Measurements from ENCODE around the gene TOP2B. TPM values are rescaled to one million over a fixed set of nuclear protein-coding genes. Genes with fewer than 3 reads are reported as not detected.

The TOP2B gene
- total RNA-seq, 2 experiments from 2014 or later, result 139 to 143 TPM

DNA sequence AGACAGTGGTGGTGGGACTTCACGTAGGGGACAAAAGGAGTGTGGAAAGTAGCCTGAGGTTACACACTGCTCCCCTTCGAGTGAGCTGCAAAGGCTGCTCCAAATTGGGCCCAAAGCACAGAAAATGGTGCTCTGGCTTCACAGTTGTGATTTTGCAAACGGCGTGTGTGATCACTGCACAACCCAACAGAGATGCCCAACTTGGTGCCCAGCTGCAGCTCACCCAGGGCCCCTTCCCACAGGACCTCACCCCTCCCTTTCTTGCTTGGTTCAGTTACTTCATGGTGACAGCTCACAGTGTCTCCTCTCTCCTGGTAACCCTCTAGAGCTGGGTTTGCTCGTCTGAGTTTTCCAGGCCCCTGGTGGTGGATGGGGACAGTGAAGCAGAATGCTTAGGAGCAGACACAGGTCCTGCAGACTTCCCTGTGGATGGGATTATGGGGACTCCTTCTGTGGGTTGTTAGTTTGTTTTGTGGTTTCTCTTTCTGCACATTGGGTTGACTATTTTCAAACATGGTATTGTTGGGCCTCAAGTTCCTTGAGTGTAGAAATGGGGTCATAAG, 98.3 kb downstream of the TOP2B start:
- ATAC-seq (ENCODE audit: low read depth), result no peak
- H3K36me3 Mint-ChIP-seq, result no peaks in the 10 kb centered on the region

DNA sequence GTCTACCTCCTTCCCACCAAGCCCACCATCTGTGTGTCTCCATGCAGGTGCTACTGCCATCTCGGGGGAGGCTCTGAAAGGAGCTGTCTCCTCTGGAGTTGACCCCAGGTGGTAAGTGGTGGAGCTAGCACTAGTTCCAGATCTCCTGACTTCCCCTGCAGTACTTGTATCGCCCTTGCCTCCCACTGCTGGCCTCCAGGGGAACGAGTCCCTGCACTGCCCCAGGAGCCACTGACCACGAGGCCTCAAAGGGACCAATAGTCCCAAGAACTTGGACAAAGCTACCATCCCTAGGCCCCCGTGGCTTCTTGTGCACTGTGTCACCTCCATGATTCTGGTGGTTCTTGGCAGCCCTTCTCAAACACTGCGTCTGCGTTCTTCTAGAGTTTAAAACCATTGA, 98.9 kb downstream of the TOP2B start:
- H3K27me3 Mint-ChIP-seq, result peaks cover 8% of the 10 kb centered on the region
- no peak overlapping the region for H3K4me3 Mint-ChIP-seq
- no peak for ATAC-seq (ENCODE audit: low read depth)
- H3K4me1 Mint-ChIP-seq, result no peaks in the 10 kb centered on the region
- H3K9me3 Mint-ChIP-seq, result no peaks in the 10 kb centered on the region
- no peaks in the 10 kb centered on the region for H3K36me3 Mint-ChIP-seq
- no peak overlapping the region for H3K27ac Mint-ChIP-seq
- no peak for DNase-seq
- POLR2A ChIA-PET, result no interaction called here

More for the DNA sequence above, 98.3 kb downstream of the TOP2B start:
- Mint-ChIP-seq H3K27me3 (peaks cover 8% of the 10 kb centered on the region), H3K27ac (no peak overlapping the region), H3K4me1 (no peaks in the 10 kb centered on the region), H3K9me3 (no peaks in the 10 kb centered on the region), H3K4me3 (no peak overlapping the region)
- no peak for DNase-seq
- POLR2A ChIA-PET, result no interaction called here

DNA sequence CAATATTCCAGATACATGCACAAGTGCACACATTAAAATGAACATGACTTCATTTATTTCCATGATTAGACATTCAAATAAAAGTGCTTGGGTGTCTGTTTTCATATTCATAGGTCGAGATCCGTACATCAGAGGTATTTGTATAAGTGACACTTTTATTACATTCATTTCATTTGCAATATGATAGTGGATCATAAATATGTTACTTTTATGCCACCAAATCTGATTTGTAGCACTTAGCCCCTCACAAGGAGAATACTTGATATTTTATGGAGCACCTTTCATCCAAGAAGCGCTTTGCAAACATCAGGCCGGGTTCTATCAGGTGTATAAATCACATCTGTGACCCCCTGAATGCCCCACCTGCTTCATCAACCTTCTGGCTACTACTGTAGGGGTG, 100.6 kb downstream of the TOP2B start:
- POLR2A ChIA-PET, result no interaction called here
- H3K27me3 Mint-ChIP-seq, result peaks cover 8% of the 10 kb centered on the region
- no peaks in the 10 kb centered on the region for H3K9me3 Mint-ChIP-seq
- ATAC-seq (ENCODE audit: low read depth), result no peak
- H3K36me3 Mint-ChIP-seq, result no peaks in the 10 kb centered on the region
- no peaks in the 10 kb centered on the region for H3K4me1 Mint-ChIP-seq
- no peak overlapping the region for H3K27ac Mint-ChIP-seq
- no peak overlapping the region for H3K4me3 Mint-ChIP-seq
- no peak for DNase-seq

DNA sequence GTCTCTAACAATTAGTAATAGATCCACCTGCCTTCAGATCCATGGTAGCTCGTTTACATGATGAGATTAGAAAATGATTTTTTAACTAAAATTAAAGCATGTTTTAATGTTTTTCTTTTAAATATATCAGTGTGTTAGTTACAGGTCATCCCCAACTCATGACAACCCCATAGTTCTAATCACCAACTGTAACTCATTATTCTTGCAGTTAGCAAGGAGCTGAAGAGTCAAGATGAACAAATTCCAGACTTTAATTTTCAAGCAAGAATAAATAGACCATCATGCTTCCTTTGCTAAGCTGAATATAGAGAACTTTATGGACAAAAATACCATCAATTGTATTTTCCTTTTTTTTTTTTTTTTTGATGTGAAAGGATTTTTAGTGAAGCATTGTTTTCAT, 101.1 kb downstream of the TOP2B start:
- DNase-seq (no peak), ATAC-seq (ENCODE audit: low read depth) (no peak)
- no peaks in the 10 kb centered on the region for H3K9me3 Mint-ChIP-seq
- POLR2A ChIA-PET, result no interaction called here
- no peaks in the 10 kb centered on the region for H3K4me1 Mint-ChIP-seq
- H3K27me3 Mint-ChIP-seq, result peaks cover 8% of the 10 kb centered on the region
- no peak overlapping the region for H3K4me3 Mint-ChIP-seq
- no peaks in the 10 kb centered on the region for H3K36me3 Mint-ChIP-seq
- no peak overlapping the region for H3K27ac Mint-ChIP-seq

DNA sequence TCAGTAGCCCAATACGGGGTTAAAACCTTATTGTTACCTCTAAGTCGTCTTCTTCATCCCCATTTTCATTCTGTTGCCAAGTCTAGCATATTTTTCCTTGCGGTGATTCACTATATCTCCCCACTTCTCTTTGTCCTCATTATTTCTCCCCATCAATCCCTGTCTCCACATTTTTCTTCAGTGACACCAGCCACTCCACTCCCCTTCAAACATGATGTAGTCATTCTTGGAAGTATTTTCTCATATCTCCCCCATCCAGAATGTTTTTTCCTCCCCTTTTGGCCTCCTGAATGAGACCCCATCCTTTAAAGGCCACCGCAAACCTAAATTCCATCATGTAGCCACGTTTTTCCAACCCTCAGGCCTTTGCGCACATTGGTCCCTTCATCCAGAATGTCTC, 105.9 kb downstream of the TOP2B start:
- Mint-ChIP-seq H3K36me3 (no peaks in the 10 kb centered on the region), H3K4me1 (no peaks in the 10 kb centered on the region), H3K27me3 (peaks cover 9% of the 10 kb centered on the region), H3K27ac (no peak overlapping the region), H3K9me3 (no peaks in the 10 kb centered on the region), H3K4me3 (no peak overlapping the region)
- DNase-seq, result no peak
- POLR2A ChIA-PET, result no interaction called here
- ATAC-seq (ENCODE audit: low read depth), result no peak

DNA sequence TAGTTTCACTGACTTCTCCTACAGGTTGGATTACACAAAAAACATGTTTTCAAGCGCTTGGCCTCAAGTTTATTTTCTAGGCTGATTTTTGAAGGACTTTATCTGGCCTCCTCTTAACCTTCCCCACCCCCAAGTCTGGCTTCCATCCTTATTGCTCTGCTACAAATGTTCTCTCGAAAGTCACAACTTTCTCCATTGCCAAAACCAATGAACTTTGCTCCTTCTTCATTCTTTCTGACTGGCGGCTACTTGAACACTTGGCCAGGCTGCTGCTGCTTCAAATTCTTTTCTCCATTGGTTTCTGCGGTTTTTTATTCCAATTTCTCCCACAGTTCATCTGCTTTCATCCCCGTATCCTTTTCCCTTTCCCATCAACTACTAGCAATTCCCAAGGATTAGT, 106.6 kb downstream of the TOP2B start:
- no peak overlapping the region for H3K27ac Mint-ChIP-seq
- DNase-seq (no peak), ATAC-seq (ENCODE audit: low read depth) (no peak)
- no peaks in the 10 kb centered on the region for H3K4me1 Mint-ChIP-seq
- no peaks in the 10 kb centered on the region for H3K36me3 Mint-ChIP-seq
- no peak overlapping the region for H3K4me3 Mint-ChIP-seq
- H3K27me3 Mint-ChIP-seq, result peaks cover 8% of the 10 kb centered on the region
- H3K9me3 Mint-ChIP-seq, result no peaks in the 10 kb centered on the region
- POLR2A ChIA-PET, result no interaction called here

DNA sequence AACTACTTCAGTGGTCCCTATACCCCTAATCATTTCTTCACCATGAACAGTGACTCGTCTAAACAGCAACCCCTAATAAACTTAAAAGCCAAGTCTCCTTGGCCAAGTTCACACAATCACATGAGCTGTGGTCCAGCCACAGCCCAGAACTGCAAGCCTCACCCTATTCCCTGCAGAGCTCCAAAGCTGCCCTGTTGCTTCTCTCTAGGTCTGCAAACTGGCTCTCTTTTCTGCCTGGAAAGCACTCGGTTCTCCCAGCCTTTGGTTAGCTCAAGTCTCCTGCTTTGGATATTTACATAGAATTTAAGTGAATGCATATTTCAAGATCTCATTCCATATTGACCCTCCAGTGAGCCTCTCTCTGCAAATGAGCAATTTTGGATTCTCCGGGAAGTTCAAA, 107.0 kb downstream of the TOP2B start:
- no peak overlapping the region for H3K4me3 Mint-ChIP-seq
- no peak overlapping the region for H3K27ac Mint-ChIP-seq
- no peak for ATAC-seq (ENCODE audit: low read depth)
- no peaks in the 10 kb centered on the region for H3K4me1 Mint-ChIP-seq
- POLR2A ChIA-PET, result no interaction called here
- H3K36me3 Mint-ChIP-seq, result no peaks in the 10 kb centered on the region
- no peaks in the 10 kb centered on the region for H3K9me3 Mint-ChIP-seq
- DNase-seq, result no peak
- H3K27me3 Mint-ChIP-seq, result peaks cover 7% of the 10 kb centered on the region

DNA sequence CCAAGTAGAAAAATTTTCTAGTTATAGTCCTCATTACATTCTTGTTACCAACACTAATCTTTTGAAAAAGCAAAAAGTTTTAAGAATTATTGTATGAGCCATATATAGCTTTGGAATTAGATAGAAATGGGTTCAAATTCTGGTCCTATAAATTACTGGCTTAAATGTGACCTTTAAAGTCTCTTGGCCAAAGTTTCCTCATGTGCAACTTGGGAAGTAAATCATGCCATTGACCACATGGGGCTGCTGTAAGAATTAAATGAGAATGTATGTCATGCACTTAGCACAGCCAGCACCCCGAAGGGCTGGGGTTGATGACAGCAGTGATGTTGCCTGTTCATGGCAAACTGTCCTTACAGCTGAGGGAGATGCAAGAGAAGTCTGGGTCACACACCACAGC, 108.3 kb downstream of the TOP2B start:
- POLR2A ChIA-PET, result no interaction called here

DNA sequence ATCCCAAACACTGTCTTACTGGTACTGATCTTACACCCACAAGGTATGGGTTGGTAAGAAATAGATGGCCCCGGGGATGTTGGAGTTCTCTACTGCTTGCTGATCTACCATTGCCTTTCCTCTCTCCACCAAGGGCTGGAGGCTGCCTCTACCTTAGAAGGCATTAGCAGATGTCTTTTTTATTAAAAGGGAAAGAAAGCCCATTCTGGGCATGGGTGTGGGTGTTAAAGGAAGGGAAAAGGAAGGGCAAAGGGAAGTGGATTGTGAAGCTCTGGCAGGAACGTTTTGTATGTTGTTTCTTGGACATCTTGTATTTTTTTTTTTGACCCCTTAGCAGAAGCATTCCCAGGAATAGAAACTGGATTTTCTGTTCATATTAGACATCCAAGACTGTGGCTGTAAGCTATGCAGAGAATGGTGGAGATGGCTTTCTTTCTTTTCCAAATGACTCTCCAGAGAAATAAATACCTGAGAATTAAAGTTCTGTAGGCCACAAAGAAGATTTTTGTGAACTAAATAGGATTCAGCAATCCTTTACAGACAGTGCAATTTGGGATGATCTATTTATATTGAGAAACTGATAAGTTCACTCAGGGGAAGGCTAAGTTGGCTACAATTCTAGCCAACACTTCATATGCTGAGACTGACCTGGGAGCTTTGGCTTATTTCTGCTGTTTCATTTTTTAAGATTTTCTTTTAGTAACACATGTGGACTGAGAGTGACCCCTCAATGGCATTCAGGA, 108.8 kb downstream of the TOP2B start:
- DNase-seq (no peak), ATAC-seq (ENCODE audit: low read depth) (no peak)
- no peaks in the 10 kb centered on the region for H3K36me3 Mint-ChIP-seq
- POLR2A ChIA-PET, result no interaction called here
- H3K4me1 Mint-ChIP-seq, result no peaks in the 10 kb centered on the region
- no peak overlapping the region for H3K27ac Mint-ChIP-seq
- H3K4me3 Mint-ChIP-seq, result no peak overlapping the region
- H3K9me3 Mint-ChIP-seq, result no peaks in the 10 kb centered on the region
- peaks cover 9% of the 10 kb centered on the region for H3K27me3 Mint-ChIP-seq

More for the DNA sequence above, 108.3 kb downstream of the TOP2B start:
- ATAC-seq (ENCODE audit: low read depth), result no peak
- H3K4me3 Mint-ChIP-seq, result no peak overlapping the region
- H3K9me3 Mint-ChIP-seq, result no peaks in the 10 kb centered on the region
- no peaks in the 10 kb centered on the region for H3K36me3 Mint-ChIP-seq
- peaks cover 9% of the 10 kb centered on the region for H3K27me3 Mint-ChIP-seq
- no peaks in the 10 kb centered on the region for H3K4me1 Mint-ChIP-seq
- DNase-seq, result no peak
- H3K27ac Mint-ChIP-seq, result no peak overlapping the region

DNA sequence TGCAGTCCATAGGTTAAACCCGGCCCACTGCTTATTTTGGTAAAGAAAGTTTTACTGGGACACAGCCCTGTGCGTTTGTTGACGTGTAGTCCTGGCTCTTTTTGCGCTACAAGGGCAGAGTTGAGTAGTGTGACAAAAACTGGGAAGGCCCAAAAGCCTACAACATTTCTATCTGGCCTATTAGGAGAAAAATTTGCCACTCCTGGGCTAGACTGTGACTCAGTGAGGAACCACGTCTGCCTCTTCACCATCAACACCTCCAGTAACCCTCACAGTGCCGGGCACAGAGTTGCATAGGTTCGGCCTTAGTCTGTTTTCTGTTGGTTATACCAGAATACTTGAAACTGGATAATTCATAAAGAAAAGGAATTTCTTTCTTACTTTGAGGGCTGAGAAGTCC, 110.3 kb downstream of the TOP2B start:
- Mint-ChIP-seq H3K4me1 (no peaks in the 10 kb centered on the region), H3K9me3 (no peaks in the 10 kb centered on the region), H3K4me3 (no peak overlapping the region), H3K27ac (no peak overlapping the region), H3K27me3 (peaks cover 9% of the 10 kb centered on the region), H3K36me3 (no peaks in the 10 kb centered on the region)
- POLR2A ChIA-PET, result no interaction called here
- DNase-seq (no peak), ATAC-seq (ENCODE audit: low read depth) (no peak)

DNA sequence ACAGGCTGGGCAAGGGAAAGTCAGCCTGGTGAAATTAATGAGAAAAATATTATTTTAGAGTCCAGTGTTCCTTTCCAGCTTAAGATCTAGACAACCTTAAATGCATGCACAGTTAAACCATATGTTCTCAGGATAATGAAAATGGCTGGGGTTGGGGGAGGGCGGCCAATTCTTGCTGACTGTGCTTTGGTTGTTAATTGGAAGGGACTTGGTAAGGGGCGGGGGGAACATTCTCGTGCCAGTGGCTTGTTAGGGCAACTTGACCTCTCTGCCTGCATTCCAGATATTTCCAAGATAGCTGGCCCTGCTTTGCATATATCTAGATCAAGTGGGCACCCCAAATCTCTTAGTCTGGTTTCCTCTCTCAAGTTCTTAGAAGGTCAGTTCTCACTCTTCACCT, 112.5 kb downstream of the TOP2B start:
- Mint-ChIP-seq H3K27ac (no peak overlapping the region), H3K4me3 (no peak overlapping the region), H3K27me3 (peaks cover 9% of the 10 kb centered on the region), H3K9me3 (no peaks in the 10 kb centered on the region), H3K4me1 (no peaks in the 10 kb centered on the region), H3K36me3 (no peaks in the 10 kb centered on the region)
- POLR2A ChIA-PET, result no interaction called here
- no peak for ATAC-seq (ENCODE audit: low read depth)
- DNase-seq, result no peak

DNA sequence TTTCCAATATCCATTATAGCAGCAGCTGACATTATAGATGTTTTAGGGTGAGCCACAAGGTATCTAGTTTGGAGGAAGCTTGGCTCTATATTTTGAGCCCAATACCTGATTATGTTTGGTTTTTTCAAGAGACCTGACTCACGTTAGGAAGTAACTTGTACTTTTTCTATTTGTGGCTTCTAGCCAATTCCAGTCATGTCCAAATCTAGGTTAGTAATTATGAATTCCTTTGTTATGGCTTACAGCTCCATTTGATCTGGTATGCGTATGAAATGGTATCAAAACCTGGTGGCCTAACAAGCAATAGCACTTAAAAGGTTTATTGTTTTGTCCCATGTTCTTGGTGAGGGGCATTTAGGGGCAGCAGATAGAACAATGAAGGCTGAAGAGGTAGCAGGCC, 115.9 kb downstream of the TOP2B start:
- ATAC-seq (ENCODE audit: low read depth), result no peak
- no peaks in the 10 kb centered on the region for H3K36me3 Mint-ChIP-seq
- POLR2A ChIA-PET, result no interaction called here
- no peak overlapping the region for H3K4me3 Mint-ChIP-seq
- no peaks in the 10 kb centered on the region for H3K4me1 Mint-ChIP-seq
- no peaks in the 10 kb centered on the region for H3K9me3 Mint-ChIP-seq
- no peak for DNase-seq
- H3K27me3 Mint-ChIP-seq, result peaks cover 8% of the 10 kb centered on the region
- H3K27ac Mint-ChIP-seq, result no peak overlapping the region

DNA sequence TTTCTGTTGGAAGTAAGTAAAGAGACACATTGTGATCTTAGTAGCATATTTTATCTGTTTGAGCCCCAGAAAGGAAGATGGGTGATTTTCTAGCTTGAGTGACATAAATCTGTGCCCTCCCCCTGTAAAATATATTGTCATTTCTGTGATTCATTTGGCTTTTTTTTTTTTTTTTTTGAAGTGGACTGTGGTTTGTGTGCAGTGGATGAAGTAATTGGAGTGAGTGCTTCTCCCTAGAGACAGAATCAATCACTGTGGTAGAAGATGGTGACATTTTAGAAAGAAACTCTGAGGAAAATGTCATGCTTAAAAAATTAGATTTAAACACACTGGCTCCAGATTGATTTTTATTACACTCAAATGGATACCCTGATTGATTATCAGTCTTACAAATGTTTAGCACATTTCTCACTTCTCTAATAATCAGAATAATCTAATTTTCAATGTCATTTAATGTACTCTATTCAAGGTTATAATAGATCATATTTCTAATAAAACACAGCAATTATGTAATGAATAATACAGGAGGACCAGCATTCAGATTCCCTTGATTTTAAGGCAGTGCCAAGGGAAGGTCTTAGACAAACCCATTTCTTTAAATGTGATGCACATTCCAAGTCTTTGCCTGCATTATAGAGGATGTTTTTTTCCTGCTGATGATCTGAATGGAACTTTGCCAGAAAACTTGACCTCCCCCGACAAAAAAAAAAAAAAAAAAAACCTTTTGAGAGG, 116.6 kb downstream of the TOP2B start:
- Mint-ChIP-seq H3K27me3 (peaks cover 9% of the 10 kb centered on the region), H3K4me1 (no peaks in the 10 kb centered on the region), H3K36me3 (no peaks in the 10 kb centered on the region), H3K9me3 (no peaks in the 10 kb centered on the region), H3K4me3 (no peak overlapping the region), H3K27ac (no peak overlapping the region)
- DNase-seq (no peak), ATAC-seq (ENCODE audit: low read depth) (no peak)
- POLR2A ChIA-PET, result no interaction called here

Data from activated naive CD8-positive, alpha-beta T cell treated with anti-CD3 and anti-CD28 coated beads, Interleukin-2, amount 10 ng/mL, durations not matched to agents 7 days and 5 days (primary cell).